GM18907 (cell line): ENCODE data around the gene HSPBP1.
A peak's percentile ranks its signal among the peaks of the same experiment; 100 is the strongest.

Experiments
- ATAC-seq: cut with Tn5 transposase; IDR thresholded peaks from one replicate; pipeline ENCODE4 v1.9.1; 2021; ENCODE audit warnings: mild to moderate bottlenecking, moderate library complexity; ENCODE audit not compliant: unreplicated experiment

Gene HSPBP1

GRCh38 chr19:55305491-55305890, 25.6 kb upstream of the HSPBP1 start:
- no peak for ATAC-seq

- no peak for ATAC-seq
Observed at GRCh38 chr19:55304980-55305379, 25.1 kb upstream of the HSPBP1 start.

- ATAC-seq = no peak
Observed at GRCh38 chr19:55304279-55304978, 24.5 kb upstream of the HSPBP1 start.

GRCh38 chr19:55303477-55303876, 23.6 kb upstream of the HSPBP1 start:
- no peak for ATAC-seq

GRCh38 chr19:55302318-55302703, 22.4 kb upstream of the HSPBP1 start:
- ATAC-seq = no peak

GRCh38 chr19:55301459-55302317, 21.8 kb upstream of the HSPBP1 start:
- peak; percentile 70 for ATAC-seq

- no peak for ATAC-seq
Observed at GRCh38 chr19:55300886-55301458, 21.1 kb upstream of the HSPBP1 start.

- ATAC-seq = no peak
Observed at GRCh38 chr19:55299991-55300390, 20.1 kb upstream of the HSPBP1 start.

GRCh38 chr19:55297267-55297666, 17.4 kb upstream of the HSPBP1 start:
- ATAC-seq = no peak

- no peak for ATAC-seq
Observed at GRCh38 chr19:55289117-55289796, 9.3 kb upstream of the HSPBP1 start.

- no peak for ATAC-seq
Observed at GRCh38 chr19:55287361-55288079, 7.6 kb upstream of the HSPBP1 start.

GRCh38 chr19:55285229-55285890, 5.5 kb upstream of the HSPBP1 start:
- no peak for ATAC-seq

- ATAC-seq = no peak
Observed at GRCh38 chr19:55284405-55285058, 4.6 kb upstream of the HSPBP1 start.

- no peak for ATAC-seq
Observed at GRCh38 chr19:55283548-55284377, 3.9 kb upstream of the HSPBP1 start, which contains the start of gene BRSK1. Gene BRSK1 (plus strand): TSS chr19:55283997. CDS start chr19:55284443, 446 bp downstream.

GRCh38 chr19:55279340-55279739, 570 bp downstream of the HSPBP1 start:
- ATAC-seq = no peak

- no peak for ATAC-seq
Observed at GRCh38 chr19:55278391-55279135, 1.3 kb downstream of the HSPBP1 start.

- ATAC-seq = no peak
Observed at GRCh38 chr19:55277494-55277893, 2.4 kb downstream of the HSPBP1 start.
